BJ (cell line): ENCODE data around the gene MRPL34. TPM values are rescaled to one million over a fixed set of nuclear protein-coding genes. Genes with fewer than 3 reads are reported as not detected.

Experiments
- CTCF ChIA-PET: fragments of 350-600 bp; formaldehyde crosslinking; extraction: SDS; loops from one replicate; lab custom pipeline; 2021; ENCODE audit warnings: antibody characterized with exemption, inconsistent platforms; lab: Yijun Ruan, JAX
- POLR2A ChIA-PET: fragments of 300-600 bp; sonication (Branson Sonifier 250); formaldehyde crosslinking; extraction: SDS; loops from one replicate; lab custom pipeline; 2021; ENCODE audit warnings: antibody characterized with exemption; lab: Charles Lee
- DNase-seq: peaks from one replicate; pipeline ENCODE4 v3.0.0-alpha.2; 2011; ENCODE audit warnings: low read depth
- H3K27me3 ChIP-seq: 2 replicates; pipeline ENCODE4 v1.6.0; 2011; ENCODE audit warnings: low read length; ENCODE audit not compliant: control insufficient read depth, insufficient read depth
- H3K36me3 ChIP-seq: 2 replicates; pipeline ENCODE4 v1.5.1; 2011; ENCODE audit warnings: low read length; ENCODE audit not compliant: control insufficient read depth, insufficient read depth
- H3K4me3 ChIP-seq: 2 replicates; pipeline ENCODE4 v1.5.1; 2011; ENCODE audit warnings: low read depth, mild to moderate bottlenecking, control low read depth, low read length
- CTCF ChIP-seq: IDR thresholded peaks from 2 replicates; pipeline ENCODE4 v1.5.1; 2011; ENCODE audit warnings: low read depth, mild to moderate bottlenecking, control low read depth, inconsistent platforms, low read length, moderate library complexity; ENCODE audit not compliant: insufficient read depth
- polyA plus RNA-seq: library from polyadenylated mRNA; depleted of rRNA; stranded (reverse); fragments of >200 nt; gene quantifications from 2 replicates; pipeline ENCODE4 v1.2.3, GENCODE V29; 2011

The MRPL34 gene
- polyA plus RNA-seq, 1 experiment, result 19.9 TPM

DNA sequence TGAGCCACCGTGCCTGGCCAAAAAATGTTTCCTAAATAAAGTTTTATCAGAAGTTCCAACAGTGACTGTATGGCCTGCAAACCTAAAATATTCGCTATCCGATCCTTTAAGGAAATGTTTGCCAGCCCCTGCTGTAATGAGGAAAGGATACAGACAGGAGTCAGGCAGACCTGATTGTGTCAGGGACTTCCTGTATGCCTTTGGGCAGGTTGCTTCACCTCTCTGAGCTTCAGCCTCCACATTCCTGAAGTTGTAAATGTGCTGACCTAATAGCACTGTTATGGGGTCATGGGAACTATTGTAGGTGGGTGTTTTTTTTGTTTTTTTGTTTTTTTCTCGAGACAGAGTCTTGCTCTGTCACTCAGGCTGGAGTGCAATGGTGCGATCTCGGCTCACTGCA is 8.7 kb upstream of the MRPL34 start:
- TF ChIP-seq CTCF, result no peak
- DNase-seq, result no peak
- CTCF ChIA-PET, result interaction anchor here (1.3 kb wide), 1 partner anchor 89 kb away, joined by 7 read pairs; no protein-coding TSS in a partner anchor
- H3K4me3 ChIP-seq, result no peak overlapping the region
- H3K27me3 ChIP-seq, result no peaks in the 10 kb centered on the region
- peaks cover 6% of the 10 kb centered on the region for H3K36me3 ChIP-seq
- POLR2A ChIA-PET, result no interaction called here

- POLR2A ChIA-PET, result no interaction called here
- CTCF ChIA-PET, result interaction anchor here (5.0 kb wide), 1 partner anchor 8 kb away, joined by 52 read pairs; no protein-coding TSS in a partner anchor
- DNase-seq, result no peak
Observed at GRCh38 chr19:17300992-17301619, 4.6 kb upstream of the MRPL34 start.

DNA sequence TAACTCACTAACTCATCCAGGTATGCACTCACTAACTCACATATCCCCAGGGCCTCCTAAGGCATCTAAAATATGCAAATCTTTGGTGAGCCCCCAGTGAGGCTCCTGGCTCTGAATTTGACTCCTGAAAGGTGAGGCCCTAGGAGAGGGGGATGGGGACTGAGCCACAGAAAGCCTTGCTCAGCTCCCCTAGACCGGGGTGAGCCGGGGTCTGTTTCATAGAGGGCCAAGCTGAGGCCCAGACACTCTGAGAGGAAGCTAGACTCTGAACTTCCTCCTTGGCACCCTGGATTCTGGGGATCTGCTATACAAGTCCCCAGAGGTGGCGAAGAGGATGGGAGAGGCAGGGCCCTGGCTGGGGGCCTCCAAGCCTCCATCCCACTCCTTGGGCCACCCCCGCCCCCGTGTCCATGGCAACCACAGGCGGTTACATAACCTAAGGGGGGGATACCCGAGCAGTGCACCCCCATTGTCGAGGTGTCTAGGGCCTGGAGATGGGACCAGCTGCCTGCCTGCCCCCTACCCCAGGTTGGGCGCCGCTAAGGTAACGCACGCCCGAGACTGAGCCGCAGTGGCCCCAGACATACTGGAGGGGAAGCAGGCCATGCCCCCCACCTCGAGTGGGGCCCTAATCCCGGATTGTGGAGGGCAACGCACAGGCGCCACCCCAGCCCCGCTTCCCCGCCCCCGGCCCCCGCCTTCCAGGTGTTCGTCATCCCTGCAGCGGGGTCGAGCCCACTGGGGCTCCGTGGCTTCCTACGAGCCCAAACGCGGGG is 3.1 kb upstream of the MRPL34 start:
- peak overlapping the region; percentile 84 for H3K4me3 ChIP-seq
- CTCF ChIA-PET, result interaction anchor here (1.0 to 5.0 kb wide), 5 partner anchors 9 to 171 kb away, joined by 3 to 52 read pairs (median 4); no protein-coding TSS in a partner anchor
- no peaks in the 10 kb centered on the region for H3K27me3 ChIP-seq
- POLR2A ChIA-PET, result interaction anchor here (0.5 kb wide), 1 partner anchor 103 kb away, joined by 3 read pairs; the partner anchor contains the start of gene BST2
- no peak for DNase-seq
- H3K36me3 ChIP-seq, result peaks cover 1% of the 10 kb centered on the region
- no peak for TF ChIP-seq CTCF

More at GRCh38 chr19:17300992-17301619, 4.6 kb upstream of the MRPL34 start:
- Histone ChIP-seq H3K4me3 (no peak overlapping the region), H3K36me3 (peaks cover 1% of the 10 kb centered on the region), H3K27me3 (no peaks in the 10 kb centered on the region)
- TF ChIP-seq CTCF, result no peak

DNA sequence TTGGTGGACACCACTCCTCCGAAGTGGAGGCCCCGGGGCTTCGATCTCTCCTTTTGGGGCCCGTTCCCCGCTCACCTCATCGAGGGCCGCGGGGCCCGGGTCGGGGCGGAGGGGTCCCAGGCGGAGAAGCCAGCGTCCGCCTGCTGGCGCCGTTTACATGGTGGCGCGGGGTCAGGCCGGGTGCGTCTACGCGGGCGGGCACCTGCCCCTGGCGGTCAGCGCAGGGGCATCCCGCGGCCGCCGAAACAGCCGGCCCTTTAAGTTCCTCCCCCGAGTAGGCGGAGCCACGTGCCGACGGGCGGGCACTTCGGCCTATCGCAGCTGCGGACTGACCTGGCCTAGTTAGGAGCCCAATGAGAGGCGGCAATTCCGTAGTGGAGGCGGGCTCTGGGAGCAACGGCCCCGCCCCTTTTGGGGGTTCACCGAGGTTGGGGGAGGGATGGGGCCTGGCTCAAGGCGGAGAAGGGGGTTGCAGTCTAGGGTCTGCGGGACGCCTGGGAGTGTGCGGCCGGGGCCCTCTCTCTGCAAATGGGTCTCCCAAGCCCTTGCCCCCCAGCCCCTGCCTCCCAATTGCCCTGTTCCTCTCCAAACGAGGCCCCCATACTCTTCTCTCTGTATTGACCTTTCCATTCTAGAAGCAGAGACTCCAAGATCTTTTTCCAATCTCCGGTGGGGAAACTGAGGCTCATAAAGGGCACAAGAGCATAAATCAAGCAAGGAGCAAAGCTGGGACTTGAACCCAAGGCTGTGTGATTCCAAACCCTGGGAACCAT is 2.3 kb upstream of the MRPL34 start, which contains the start of gene ABHD8:
TSS of gene ABHD8 (minus strand) at position 259 of the 773 bp plus-strand sequence. CDS start 1,809 bp downstream, outside the sequence.
- ChIA-PET POLR2A (no interaction called here), CTCF (interaction anchor here (0.7 to 5.0 kb wide), 11 partner anchors 10 to 170 kb away, joined by 3 to 52 read pairs (median 5); no protein-coding TSS in a partner anchor)
- H3K36me3 ChIP-seq, result peaks cover 1% of the 10 kb centered on the region
- no peaks in the 10 kb centered on the region for H3K27me3 ChIP-seq
- DNase-seq, result peak; percentile 70
- H3K4me3 ChIP-seq, result peak within 1 kb of the TSS; percentile 84
- peak; percentile 51 for TF ChIP-seq CTCF
